ENCODE measurements around the gene ANKRD22.

The ANKRD22 gene

DNA sequence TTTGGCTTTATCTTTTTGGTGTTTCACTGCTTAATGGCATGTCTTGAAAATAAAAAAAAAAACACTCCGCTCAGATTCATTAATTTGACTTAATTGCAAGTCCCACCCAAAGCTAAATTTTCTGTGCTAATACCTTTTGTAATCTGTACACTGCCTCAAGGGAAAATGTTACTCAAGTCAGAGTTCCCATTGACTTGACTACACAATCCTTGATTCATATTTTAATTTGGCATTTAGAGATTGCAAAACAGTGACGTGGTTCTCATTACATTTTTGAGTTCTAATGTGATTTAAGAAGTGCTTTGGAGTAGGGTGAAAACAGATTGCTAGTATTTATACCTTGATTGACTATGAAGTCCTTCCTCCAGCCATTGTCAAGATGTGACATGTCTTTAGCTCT is 70.4 kb downstream of the ANKRD22 start:
- TF ChIP-seq POLR2AphosphoS5 (IDR thresholded peaks at IDR 0.05; ENCODE audit: low read depth, low read length) (no peak), FOXP2 (optimal IDR thresholded peaks at IDR 0.05; ENCODE audit: borderline replicate concordance, extremely low read depth, extremely low read length, insufficient read depth) (no peak), SIN3A (IDR thresholded peaks at IDR 0.05; ENCODE audit: borderline replicate concordance, insufficient read depth, low read length) (no peak), TAF1 (IDR thresholded peaks at IDR 0.05; ENCODE audit: borderline replicate concordance, insufficient read depth, low read length) (no peak)
- TF ChIP-seq, protein P1, sequence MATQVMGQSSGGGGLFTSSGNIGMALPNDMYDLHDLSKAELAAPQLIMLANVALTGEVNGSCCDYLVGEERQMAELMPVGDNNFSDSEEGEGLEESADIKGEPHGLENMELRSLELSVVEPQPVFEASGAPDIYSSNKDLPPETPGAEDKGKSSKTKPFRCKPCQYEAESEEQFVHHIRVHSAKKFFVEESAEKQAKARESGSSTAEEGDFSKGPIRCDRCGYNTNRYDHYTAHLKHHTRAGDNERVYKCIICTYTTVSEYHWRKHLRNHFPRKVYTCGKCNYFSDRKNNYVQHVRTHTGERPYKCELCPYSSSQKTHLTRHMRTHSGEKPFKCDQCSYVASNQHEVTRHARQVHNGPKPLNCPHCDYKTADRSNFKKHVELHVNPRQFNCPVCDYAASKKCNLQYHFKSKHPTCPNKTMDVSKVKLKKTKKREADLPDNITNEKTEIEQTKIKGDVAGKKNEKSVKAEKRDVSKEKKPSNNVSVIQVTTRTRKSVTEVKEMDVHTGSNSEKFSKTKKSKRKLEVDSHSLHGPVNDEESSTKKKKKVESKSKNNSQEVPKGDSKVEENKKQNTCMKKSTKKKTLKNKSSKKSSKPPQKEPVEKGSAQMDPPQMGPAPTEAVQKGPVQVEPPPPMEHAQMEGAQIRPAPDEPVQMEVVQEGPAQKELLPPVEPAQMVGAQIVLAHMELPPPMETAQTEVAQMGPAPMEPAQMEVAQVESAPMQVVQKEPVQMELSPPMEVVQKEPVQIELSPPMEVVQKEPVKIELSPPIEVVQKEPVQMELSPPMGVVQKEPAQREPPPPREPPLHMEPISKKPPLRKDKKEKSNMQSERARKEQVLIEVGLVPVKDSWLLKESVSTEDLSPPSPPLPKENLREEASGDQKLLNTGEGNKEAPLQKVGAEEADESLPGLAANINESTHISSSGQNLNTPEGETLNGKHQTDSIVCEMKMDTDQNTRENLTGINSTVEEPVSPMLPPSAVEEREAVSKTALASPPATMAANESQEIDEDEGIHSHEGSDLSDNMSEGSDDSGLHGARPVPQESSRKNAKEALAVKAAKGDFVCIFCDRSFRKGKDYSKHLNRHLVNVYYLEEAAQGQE (IDR thresholded peaks at IDR 0.05; ENCODE audit: insufficient read depth in 1 of 2, low read depth in 2 of 2, low read length in 2 of 2) = no peak

Measured in PFSK-1 (cell line).